ENCODE data around the gene GLI1.

DNA sequence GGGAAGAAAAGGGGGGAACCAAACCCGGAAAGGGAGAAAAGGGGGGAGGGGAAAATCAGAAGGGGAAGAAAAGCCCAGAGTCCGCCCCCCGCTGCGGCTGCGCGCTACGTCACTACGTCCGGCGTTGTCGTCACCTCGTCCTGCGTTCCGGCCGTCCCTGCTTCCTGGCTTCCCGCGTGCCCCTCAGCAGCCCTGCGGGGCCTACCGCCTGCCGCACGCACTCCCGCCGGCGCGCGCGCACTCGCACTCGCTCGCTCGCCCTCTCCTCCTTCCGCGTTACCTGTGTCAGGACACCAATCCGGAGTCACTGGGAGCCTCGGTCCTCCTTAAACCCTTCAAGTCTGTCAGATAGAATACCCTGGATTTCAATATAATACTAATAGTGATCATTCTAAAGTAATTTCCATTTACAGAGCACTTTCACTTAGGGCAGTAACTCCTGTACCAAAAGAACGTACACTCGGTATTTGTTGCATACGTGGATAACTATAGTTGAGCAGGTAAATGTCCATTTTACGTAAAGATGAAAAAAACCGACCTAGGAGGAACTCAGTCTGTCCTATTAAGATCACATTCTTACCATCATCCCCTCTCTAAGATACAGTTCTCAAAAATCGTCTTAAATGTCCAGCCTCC lies 28.5 kb upstream of the GLI1 start, which contains the start of gene R3HDM2:
- TF ChIP-seq, protein P1, sequence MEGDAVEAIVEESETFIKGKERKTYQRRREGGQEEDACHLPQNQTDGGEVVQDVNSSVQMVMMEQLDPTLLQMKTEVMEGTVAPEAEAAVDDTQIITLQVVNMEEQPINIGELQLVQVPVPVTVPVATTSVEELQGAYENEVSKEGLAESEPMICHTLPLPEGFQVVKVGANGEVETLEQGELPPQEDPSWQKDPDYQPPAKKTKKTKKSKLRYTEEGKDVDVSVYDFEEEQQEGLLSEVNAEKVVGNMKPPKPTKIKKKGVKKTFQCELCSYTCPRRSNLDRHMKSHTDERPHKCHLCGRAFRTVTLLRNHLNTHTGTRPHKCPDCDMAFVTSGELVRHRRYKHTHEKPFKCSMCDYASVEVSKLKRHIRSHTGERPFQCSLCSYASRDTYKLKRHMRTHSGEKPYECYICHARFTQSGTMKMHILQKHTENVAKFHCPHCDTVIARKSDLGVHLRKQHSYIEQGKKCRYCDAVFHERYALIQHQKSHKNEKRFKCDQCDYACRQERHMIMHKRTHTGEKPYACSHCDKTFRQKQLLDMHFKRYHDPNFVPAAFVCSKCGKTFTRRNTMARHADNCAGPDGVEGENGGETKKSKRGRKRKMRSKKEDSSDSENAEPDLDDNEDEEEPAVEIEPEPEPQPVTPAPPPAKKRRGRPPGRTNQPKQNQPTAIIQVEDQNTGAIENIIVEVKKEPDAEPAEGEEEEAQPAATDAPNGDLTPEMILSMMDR (IDR thresholded peaks at IDR 0.05 in 2 of 3, conservative IDR thresholded peaks at IDR 0.05 in 1 of 3; ENCODE audit: borderline replicate concordance in 1 of 3, insufficient read depth in 1 of 3, low read depth in 2 of 3, low read length in 2 of 3): no peak
- TF ChIP-seq TCF7L2 (IDR thresholded peaks at IDR 0.05; ENCODE audit: borderline replicate concordance, extremely low read depth, insufficient read depth, insufficient read length) (no peak), SIN3A (IDR thresholded peaks at IDR 0.05; ENCODE audit: low read depth) (peak; percentile 94)

Data from HCT116 (cell line).